Kidney (tissue), 14 donors: Measurements from ENCODE around the gene PDZD2. TPM values are rescaled to one million over a fixed set of nuclear protein-coding genes. Genes with fewer than 3 reads are reported as not detected.
A peak's percentile ranks its signal among the peaks of the same experiment; 100 is the strongest.

Experiments
- DNase-seq, 5 donors: peaks; one replicate each; pipeline ENCODE4 v3.0.0-alpha.2; 2013 to 2020
- FAIRE-seq: peaks from 2 replicates; lab custom pipeline; 2012; peaks lifted over from hg19 to GRCh38; lab: Jason Lieb, UNC
- H3K27ac ChIP-seq, 2 donors: one replicate each; pipeline ENCODE4 v1.7.0; 2013; ENCODE audit warnings: low read depth in 2 of 2, low read length in 2 of 2, inconsistent platforms in 1 of 2
- H3K27me3 ChIP-seq: one replicate; pipeline ENCODE4 v1.7.1; 2013; ENCODE audit warnings: low read length, inconsistent platforms; ENCODE audit not compliant: control insufficient read depth, insufficient read depth
- H3K36me3 ChIP-seq, 3 donors: one replicate each; pipeline versions ENCODE4 v1.7.0 to v1.7.1; 2013; ENCODE audit warnings: low read length in 3 of 3, control low read depth in 1 of 3, inconsistent platforms in 1 of 3; ENCODE audit not compliant: insufficient read depth in 3 of 3, control insufficient read depth in 2 of 3
- H3K4me1 ChIP-seq, 3 donors: one replicate each; pipeline versions ENCODE4 v1.7.0 to v1.7.1; 2013; ENCODE audit warnings: low read length in 3 of 3, inconsistent platforms in 1 of 3, low read depth in 1 of 3; ENCODE audit not compliant: control insufficient read depth in 2 of 3, insufficient read depth in 2 of 3
- H3K4me3 ChIP-seq, 3 donors: one replicate each; pipeline versions ENCODE4 v1.7.0 to v1.8.1; 2013; ENCODE audit warnings: low read length in 3 of 3, control low read depth in 1 of 3, inconsistent platforms in 1 of 3
- H3K9ac ChIP-seq, 3 donors: one replicate each; pipeline versions ENCODE4 v1.7.0 to v1.7.1; 2013; ENCODE audit warnings: low read length in 3 of 3, control low read depth in 1 of 3, inconsistent platforms in 1 of 3
- H3K9me3 ChIP-seq, 3 donors: one replicate each; pipeline versions ENCODE4 v1.7.0 to v1.7.1; 2013; ENCODE audit warnings: low read length in 3 of 3, control low read depth in 1 of 3, inconsistent platforms in 1 of 3; ENCODE audit not compliant: control insufficient read depth in 2 of 3, insufficient read depth in 1 of 3
- intact Hi-C: fragments of 100-400 bp; cut with DNase I; formaldehyde crosslinking; loops from one replicate; pipeline ENCODE4 v1.11.1; 2022
- polyA plus RNA-seq: library from polyadenylated mRNA; stranded (reverse); fragments of 350-450 nt; fragmentation: Illumina TruSeq; extraction: RNeasy Lipid Tissue Mini Kit (QIAGEN cat#74804); gene quantifications from one replicate; pipeline ENCODE4 v1.2.3, GENCODE V29; 2014; ENCODE audit warnings: low read depth, low replicate concordance; ENCODE audit not compliant: insufficient read depth
- total RNA-seq: library from RNA; stranded (reverse); fragmentation: NEBNext Ultra II Directional; extraction: Animal tissue kit (Norgen Biotek cat#: 25700); gene quantifications from one replicate; pipeline ENCODE4 v1.2.1, GENCODE V29; 2021
- TF ChIP-seq, protein P1 (sequence below): IDR thresholded peaks from 3 replicates; pipeline ENCODE4 v1.5.1; 2012; ENCODE audit warnings: mild to moderate bottlenecking, moderate library complexity, borderline replicate concordance; ENCODE audit not compliant: insufficient read depth; ENCODE audit errors: extremely low read depth
- donor health status: control.
- donor health status: control.
- donor health status: control.
- donor health status: control.
- donor health status: control.
- donor health status: DM: yes; HTN: yes; CAD: no.
- donor health status: Normal renal cell carcinoma (clear cell type).

PDZD2 gene
- total and polyA plus RNA-seq, 2 donors from 2014 or later, result 6.2 to 14.8 TPM

DNA sequence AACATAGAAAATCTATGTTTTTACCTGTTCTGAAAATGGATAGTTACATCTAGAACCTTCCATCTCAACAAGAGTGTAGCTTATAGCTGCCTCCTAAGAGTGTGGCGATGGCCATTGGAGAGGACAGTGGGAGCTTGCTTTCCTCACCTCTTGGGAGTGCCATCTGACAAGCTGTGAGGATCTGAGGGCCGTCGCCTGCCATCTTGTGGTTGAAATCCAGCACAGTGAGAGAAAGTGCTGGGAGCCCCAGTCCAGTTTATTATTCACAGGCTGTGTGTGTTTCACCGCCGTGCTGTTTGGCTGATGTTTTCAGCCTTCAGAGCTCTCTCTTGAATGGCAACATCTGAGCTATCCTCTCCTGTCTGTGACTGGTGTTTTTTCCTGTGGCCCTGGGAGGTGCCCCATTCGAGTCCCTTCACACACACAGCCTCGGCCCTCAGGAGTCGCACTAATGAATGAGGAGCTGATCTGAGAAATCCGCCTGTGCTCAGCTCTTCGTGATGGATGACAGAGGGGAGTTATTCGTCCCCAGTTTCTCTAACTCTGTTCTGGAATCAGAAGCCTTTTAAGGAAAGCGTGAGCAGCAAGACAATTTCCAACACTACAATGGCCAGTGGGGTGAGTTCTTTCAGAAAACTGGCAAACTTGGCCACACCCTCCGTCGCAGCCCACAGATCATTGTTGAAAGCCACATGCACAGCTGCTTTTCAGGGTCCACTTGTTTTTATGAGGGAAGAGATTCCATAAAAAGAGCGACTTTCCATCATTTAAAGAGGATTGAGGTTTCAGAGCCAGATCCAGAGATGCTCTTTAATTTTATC, 170.3 kb downstream of the PDZD2 start:
- no peak overlapping the region for H3K9ac ChIP-seq
- H3K4me1 ChIP-seq, result peaks cover 0 to 7% (median 3%) of the 10 kb centered on the region in 3 donors
- H3K9me3 ChIP-seq, result no peaks in the 10 kb centered on the region
- FAIRE-seq (no peak), DNase-seq (peak in 4 of 5 donors; percentile 83 to 93 (median 90))
- no peaks in the 10 kb centered on the region for H3K27me3 ChIP-seq
- H3K27ac ChIP-seq, result no peak overlapping the region
- intact Hi-C loops, result loop anchor here (10.0 kb wide), 1 partner anchor 224 kb away; no protein-coding TSS in a partner anchor
- TF ChIP-seq, protein P1, sequence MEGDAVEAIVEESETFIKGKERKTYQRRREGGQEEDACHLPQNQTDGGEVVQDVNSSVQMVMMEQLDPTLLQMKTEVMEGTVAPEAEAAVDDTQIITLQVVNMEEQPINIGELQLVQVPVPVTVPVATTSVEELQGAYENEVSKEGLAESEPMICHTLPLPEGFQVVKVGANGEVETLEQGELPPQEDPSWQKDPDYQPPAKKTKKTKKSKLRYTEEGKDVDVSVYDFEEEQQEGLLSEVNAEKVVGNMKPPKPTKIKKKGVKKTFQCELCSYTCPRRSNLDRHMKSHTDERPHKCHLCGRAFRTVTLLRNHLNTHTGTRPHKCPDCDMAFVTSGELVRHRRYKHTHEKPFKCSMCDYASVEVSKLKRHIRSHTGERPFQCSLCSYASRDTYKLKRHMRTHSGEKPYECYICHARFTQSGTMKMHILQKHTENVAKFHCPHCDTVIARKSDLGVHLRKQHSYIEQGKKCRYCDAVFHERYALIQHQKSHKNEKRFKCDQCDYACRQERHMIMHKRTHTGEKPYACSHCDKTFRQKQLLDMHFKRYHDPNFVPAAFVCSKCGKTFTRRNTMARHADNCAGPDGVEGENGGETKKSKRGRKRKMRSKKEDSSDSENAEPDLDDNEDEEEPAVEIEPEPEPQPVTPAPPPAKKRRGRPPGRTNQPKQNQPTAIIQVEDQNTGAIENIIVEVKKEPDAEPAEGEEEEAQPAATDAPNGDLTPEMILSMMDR, result peak; percentile 65
- no peak overlapping the region for H3K4me3 ChIP-seq
- no peaks in the 10 kb centered on the region for H3K36me3 ChIP-seq

DNA sequence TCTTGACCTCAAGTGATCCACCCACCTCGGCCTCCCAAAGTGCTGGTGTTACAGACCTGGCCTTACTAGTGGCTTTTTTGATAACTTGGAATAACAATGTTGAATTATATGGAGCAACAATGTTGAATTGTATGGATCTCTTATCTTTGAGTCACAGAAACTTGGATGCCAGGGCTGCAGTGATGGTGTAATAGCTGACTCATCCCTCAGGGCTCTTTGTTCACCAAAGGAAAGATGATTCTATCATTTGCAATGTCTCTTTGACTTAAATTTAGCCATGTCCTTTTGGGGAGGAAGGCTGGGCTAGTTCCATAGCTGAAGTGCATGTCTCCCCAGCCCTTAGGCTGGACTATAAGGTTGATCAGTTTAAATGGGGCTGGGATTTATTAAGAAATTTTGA, 172.3 kb downstream of the PDZD2 start:
- intact Hi-C loops, result no loop called here
- TF ChIP-seq, protein P1, result no peak
- Histone ChIP-seq H3K36me3 (no peaks in the 10 kb centered on the region), H3K27me3 (no peaks in the 10 kb centered on the region), H3K4me3 (no peak overlapping the region), H3K27ac (no peak overlapping the region), H3K4me1 (peaks cover 0 to 7% (median 3%) of the 10 kb centered on the region in 3 donors), H3K9me3 (no peaks in the 10 kb centered on the region), H3K9ac (no peak overlapping the region)
- FAIRE-seq (no peak), DNase-seq (no peak)

DNA sequence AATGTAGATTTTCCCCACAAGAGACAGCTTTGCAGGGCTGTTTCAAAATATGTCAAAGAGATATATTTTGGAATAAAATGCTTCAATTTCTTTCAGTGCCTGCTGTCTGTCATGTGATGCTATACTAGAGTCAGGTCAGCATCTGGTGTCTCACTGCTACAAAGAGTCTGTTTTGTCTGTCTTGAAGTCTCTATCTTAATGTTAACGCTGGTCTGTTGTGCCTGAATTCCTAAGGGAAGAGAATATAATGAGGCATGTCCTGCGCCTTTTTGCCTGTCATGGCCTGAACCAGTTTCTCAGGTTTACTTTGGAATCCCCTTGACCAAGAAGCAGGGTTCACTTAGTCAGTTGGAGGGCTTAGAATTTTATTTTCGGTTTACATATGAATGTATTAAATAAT, 176.4 kb downstream of the PDZD2 start:
- H3K4me3 ChIP-seq, result no peak overlapping the region
- TF ChIP-seq, protein P1, result no peak
- H3K27me3 ChIP-seq, result no peaks in the 10 kb centered on the region
- DNase-seq (no peak), FAIRE-seq (no peak)
- H3K4me1 ChIP-seq, result no peaks in the 10 kb centered on the region
- intact Hi-C loops, result no loop called here
- no peaks in the 10 kb centered on the region for H3K9me3 ChIP-seq
- H3K27ac ChIP-seq, result no peak overlapping the region
- no peaks in the 10 kb centered on the region for H3K36me3 ChIP-seq
- no peak overlapping the region for H3K9ac ChIP-seq
